Colonic mucosa (tissue), 4 donors: ENCODE measurements around the gene USF3. TPM values are rescaled to one million over a fixed set of nuclear protein-coding genes. Genes with fewer than 3 reads are reported as not detected.

Source experiments
- DNase-seq: peaks from one replicate; pipeline ENCODE4 v3.0.0-alpha.2; 2020
- H3K27ac ChIP-seq: fragments of 200-600 bp; one replicate; pipeline ENCODE4 v1.8.0; 2021
- H3K27me3 ChIP-seq: fragments of 200-600 bp; one replicate; pipeline ENCODE4 v1.8.0; 2021
- H3K36me3 ChIP-seq: fragments of 200-600 bp; one replicate; pipeline ENCODE4 v1.8.0; 2021
- H3K4me1 ChIP-seq: fragments of 200-600 bp; one replicate; pipeline ENCODE4 v1.8.0; 2021; ENCODE audit warnings: mild to moderate bottlenecking
- H3K4me3 ChIP-seq: fragments of 200-600 bp; one replicate; pipeline ENCODE4 v1.8.0; 2021
- H3K9ac ChIP-seq, 2 donors: one replicate each; pipeline ENCODE4 v1.7.0; 2013; ENCODE audit warnings: control low read depth in 2 of 2, low read depth in 2 of 2, low read length in 2 of 2
- H3K9me3 ChIP-seq: fragments of 200-600 bp; one replicate; pipeline ENCODE4 v1.8.0; 2021
- intact Hi-C: fragments of 100-400 bp; cut with DNase I; formaldehyde crosslinking; loops from one replicate; pipeline ENCODE4 v1.14.1; 2022
- total RNA-seq, 2 donors: library from RNA; stranded (reverse); fragmentation: NEBNext Ultra II Directional in 1 of 2; extraction: Animal tissue kit (Norgen Biotek cat#: 25700) in 1 of 2; gene quantifications; one replicate each; pipeline ENCODE4 v1.2.1, GENCODE V29; 2021
- TF ChIP-seq, protein P1 (sequence below): fragments of 200-600 bp; IDR thresholded peaks from one replicate; pipeline ENCODE4 v1.8.0; 2022; ENCODE audit warnings: antibody characterized with exemption, mild to moderate bottlenecking
- donor health status: healthy.
- donor health status: DM: no; HTN: no; CAD: no.
- donor health status: DM: no; HTN: no; CAD: no.

The USF3 gene
- total RNA-seq, 2 donors from 2014 or later: 18.4 to 22.7 TPM

DNA sequence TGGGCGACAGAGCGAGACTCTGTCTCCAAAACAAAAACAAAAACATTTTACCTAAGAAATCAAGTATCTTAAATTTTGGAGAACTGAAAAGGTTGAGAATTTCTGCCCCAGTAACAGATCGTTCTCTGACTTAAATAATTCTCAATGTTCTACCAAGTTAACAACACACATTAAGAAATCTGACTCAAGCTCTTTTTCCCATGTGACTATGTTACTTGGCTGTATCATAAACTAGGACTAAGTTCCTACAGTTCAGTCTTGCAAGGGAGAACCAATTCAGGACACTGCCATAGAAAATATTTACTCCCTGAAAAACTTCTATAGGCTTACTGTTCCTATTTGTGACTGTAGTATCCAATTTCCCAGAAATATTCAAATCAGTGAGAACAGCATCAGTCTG is 20.9 kb upstream of the USF3 start:
- Histone ChIP-seq H3K4me1 (no peaks in the 10 kb centered on the region), H3K36me3 (no peaks in the 10 kb centered on the region), H3K27me3 (no peaks in the 10 kb centered on the region), H3K9ac (no peak overlapping the region), H3K9me3 (no peaks in the 10 kb centered on the region), H3K4me3 (no peak overlapping the region), H3K27ac (no peak overlapping the region)
- TF ChIP-seq, protein P1, sequence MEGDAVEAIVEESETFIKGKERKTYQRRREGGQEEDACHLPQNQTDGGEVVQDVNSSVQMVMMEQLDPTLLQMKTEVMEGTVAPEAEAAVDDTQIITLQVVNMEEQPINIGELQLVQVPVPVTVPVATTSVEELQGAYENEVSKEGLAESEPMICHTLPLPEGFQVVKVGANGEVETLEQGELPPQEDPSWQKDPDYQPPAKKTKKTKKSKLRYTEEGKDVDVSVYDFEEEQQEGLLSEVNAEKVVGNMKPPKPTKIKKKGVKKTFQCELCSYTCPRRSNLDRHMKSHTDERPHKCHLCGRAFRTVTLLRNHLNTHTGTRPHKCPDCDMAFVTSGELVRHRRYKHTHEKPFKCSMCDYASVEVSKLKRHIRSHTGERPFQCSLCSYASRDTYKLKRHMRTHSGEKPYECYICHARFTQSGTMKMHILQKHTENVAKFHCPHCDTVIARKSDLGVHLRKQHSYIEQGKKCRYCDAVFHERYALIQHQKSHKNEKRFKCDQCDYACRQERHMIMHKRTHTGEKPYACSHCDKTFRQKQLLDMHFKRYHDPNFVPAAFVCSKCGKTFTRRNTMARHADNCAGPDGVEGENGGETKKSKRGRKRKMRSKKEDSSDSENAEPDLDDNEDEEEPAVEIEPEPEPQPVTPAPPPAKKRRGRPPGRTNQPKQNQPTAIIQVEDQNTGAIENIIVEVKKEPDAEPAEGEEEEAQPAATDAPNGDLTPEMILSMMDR: no peak
- intact Hi-C loops: no loop called here
- no peak for DNase-seq

DNA sequence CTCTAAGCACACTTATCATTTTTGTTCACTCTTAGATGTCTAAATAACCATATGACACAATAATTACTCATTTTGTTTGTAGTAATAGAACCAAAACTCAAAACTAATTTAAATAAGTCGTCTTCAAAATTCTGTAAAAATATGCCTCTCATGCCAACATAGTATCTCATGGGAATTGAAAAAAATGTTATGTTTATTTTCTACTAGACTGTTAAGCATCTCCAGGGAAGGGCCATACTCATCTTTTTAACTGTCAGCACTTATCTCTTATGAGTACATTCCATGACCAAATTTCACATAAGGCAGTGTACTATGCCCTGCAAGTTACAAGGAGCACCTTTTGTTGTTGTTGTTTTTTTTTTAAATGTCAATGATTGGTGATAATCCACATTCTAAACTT is 18.3 kb upstream of the USF3 start:
- intact Hi-C loops: no loop called here
- Histone ChIP-seq H3K4me1 (no peaks in the 10 kb centered on the region), H3K4me3 (no peak overlapping the region), H3K27me3 (no peaks in the 10 kb centered on the region), H3K9ac (no peak overlapping the region), H3K9me3 (no peaks in the 10 kb centered on the region), H3K36me3 (no peaks in the 10 kb centered on the region), H3K27ac (no peak overlapping the region)
- TF ChIP-seq, protein P1: no peak
- no peak for DNase-seq

DNA sequence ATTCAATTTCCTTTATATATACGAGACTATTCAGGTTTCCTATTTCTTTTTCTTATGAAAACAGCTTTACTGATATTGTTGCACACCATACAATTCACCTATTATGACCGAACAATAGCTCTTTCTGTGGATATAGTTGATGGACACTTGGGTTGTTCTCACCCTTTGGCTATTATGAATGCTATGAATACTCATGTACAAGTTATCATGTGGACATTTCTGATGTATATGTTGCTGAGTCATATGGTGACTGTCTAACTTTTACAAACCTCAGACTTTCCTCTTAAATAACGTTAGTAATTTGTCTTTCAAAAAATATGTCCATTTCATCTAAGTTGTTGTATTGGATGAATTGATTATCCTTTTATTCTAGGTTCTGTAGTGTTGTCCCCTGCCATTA is 15.7 kb upstream of the USF3 start:
- Histone ChIP-seq H3K27me3 (no peaks in the 10 kb centered on the region), H3K4me3 (no peak overlapping the region), H3K9me3 (no peaks in the 10 kb centered on the region), H3K27ac (no peak overlapping the region), H3K36me3 (no peaks in the 10 kb centered on the region), H3K4me1 (no peaks in the 10 kb centered on the region), H3K9ac (no peak overlapping the region)
- TF ChIP-seq, protein P1: no peak
- DNase-seq: no peak
- intact Hi-C loops: no loop called here

DNA sequence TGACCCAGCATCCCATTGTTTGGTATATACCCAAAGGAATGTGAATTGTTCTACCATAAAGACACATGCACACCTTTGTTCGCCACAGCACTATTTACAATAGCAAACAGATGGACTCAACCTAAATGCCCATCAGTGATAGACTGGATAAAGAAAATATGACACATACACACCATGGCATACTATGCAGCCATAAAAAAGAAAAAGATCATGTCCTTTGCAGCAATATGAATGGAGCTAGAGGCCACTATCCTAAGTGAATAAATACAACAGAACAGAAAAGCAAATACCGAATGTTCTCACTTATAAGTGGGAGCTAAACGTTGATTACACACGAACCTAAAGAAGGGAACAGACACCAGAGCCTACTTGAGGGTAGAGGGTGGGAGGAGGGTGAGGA is 11.4 kb upstream of the USF3 start:
- intact Hi-C loops: no loop called here
- Histone ChIP-seq H3K27ac (no peak overlapping the region), H3K4me3 (no peak overlapping the region)

DNA sequence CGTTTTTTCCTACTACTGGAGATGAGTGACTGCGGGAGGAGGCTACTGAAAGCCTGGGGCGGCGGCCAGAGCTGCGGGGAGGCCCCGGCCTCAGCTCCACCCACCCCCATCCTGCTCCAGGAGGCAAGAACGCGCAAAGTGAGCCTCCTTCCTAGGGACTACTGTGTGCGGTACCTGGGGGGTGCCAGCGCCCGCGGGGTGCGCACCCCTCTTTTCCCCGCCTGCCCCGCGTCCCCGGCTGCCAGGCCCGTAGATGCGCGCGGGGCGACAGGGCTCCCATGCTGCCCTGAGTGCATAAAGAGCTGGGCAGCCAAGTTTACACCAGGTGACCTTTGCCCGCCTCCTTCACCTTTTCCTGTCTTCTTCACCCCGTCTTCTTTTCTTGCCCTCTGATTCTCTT is 2.5 kb upstream of the USF3 start:
- TF ChIP-seq, protein P1: no peak
- peak overlapping the region; percentile 43 for H3K4me3 ChIP-seq
- H3K36me3 ChIP-seq: no peaks in the 10 kb centered on the region
- H3K9ac ChIP-seq: peak overlapping the region in 1 of 2 donors; percentile 40
- no peaks in the 10 kb centered on the region for H3K9me3 ChIP-seq
- DNase-seq: peak; percentile 66
- peak overlapping the region; percentile 9 for H3K27ac ChIP-seq
- intact Hi-C loops: no loop called here
- H3K4me1 ChIP-seq: peaks cover 6% of the 10 kb centered on the region
- H3K27me3 ChIP-seq: no peaks in the 10 kb centered on the region

More for the DNA sequence above, 11.4 kb upstream of the USF3 start:
- DNase-seq: no peak
- H3K36me3 ChIP-seq: no peaks in the 10 kb centered on the region
- no peaks in the 10 kb centered on the region for H3K4me1 ChIP-seq
- TF ChIP-seq, protein P1: no peak
- no peak overlapping the region for H3K9ac ChIP-seq
- no peaks in the 10 kb centered on the region for H3K9me3 ChIP-seq
- no peaks in the 10 kb centered on the region for H3K27me3 ChIP-seq
